ENCODE data around the gene PRM3. TPM values are rescaled to one million over a fixed set of nuclear protein-coding genes. Genes with fewer than 3 reads are reported as not detected.

PRM3 gene
- total and polyA plus RNA-seq, 2 of the 8 experiments (the other 6 are each of a cell fraction or from before 2014, with no cell fraction given), result not detected

GRCh38 chr16:11232852-11233726 lies 40.3 kb downstream of the PRM3 start (continued):
- no peak for TF ChIP-seq SUZ12 (IDR thresholded peaks at IDR 0.05; ENCODE audit: low read length)
- TF ChIP-seq CBX8 (IDR thresholded peaks at IDR 0.05; ENCODE audit: borderline replicate concordance, low read depth, low read length), result no peak
- TF ChIP-seq RNF2 (IDR thresholded peaks at IDR 0.05; ENCODE audit: borderline replicate concordance, low read depth, low read length, missing control alignments, poor library complexity, severe bottlenecking), result no peak
- no peak for TF ChIP-seq BRCA1 (IDR thresholded peaks at IDR 0.05; ENCODE audit: low read depth, low read length)
- no peak for TF ChIP-seq FOSL1 (IDR thresholded peaks at IDR 0.05; ENCODE audit: insufficient read depth, low read depth, low read length)
- TF ChIP-seq RFX5 (IDR thresholded peaks at IDR 0.05; ENCODE audit: borderline replicate concordance, low read depth, low read length), result no peak
- TF ChIP-seq BACH1 (IDR thresholded peaks at IDR 0.05; ENCODE audit: low read length), result no peak
- no peak for TF ChIP-seq ATF3 (IDR thresholded peaks at IDR 0.05; ENCODE audit: insufficient read depth, low read depth, low read length)
